K562 (cell line): ENCODE measurements around the gene TTC8. TPM values are rescaled to one million over a fixed set of nuclear protein-coding genes. Genes with fewer than 3 reads are reported as not detected.

Experiments
- ATAC-seq: fragments of 200-7000 bp; cut with Tn5 transposase; 3 replicates; pipeline ENCODE4 v1.9.1; 2020; ENCODE audit warnings: moderate library complexity
- Bru-seq: library from RNA; stranded (reverse); fragments of 400-500 nt; gene quantifications from one replicate; lab custom pipeline; 2021; lab: Mats Ljungman, UMichigan
- BruChase-seq, 2 experiments: library from RNA; stranded (reverse); fragments of 400-500 nt; gene quantifications; one replicate each; lab custom pipeline; 2021; lab: Mats Ljungman, UMichigan
- BruUV-seq: library from RNA; stranded (reverse); fragments of 400-500 nt; replicated peaks from 2 replicates; lab custom pipeline; 2021; lab: Mats Ljungman, UMichigan
- CTCF ChIA-PET: fragments of 300-600 bp; formaldehyde crosslinking; extraction: SDS; loops from one replicate; lab custom pipeline; 2021; ENCODE audit warnings: low intra/inter-chr PET ratio; lab: Yijun Ruan, JAX
- POLR2A ChIA-PET: fragments of 300-600, 350-650 bp; sonication (Branson Sonifier 250); formaldehyde crosslinking; extraction: SDS; loops from one replicate; lab custom pipeline; 2021; ENCODE audit warnings: antibody characterized with exemption, inconsistent platforms; lab: Yijun Ruan, JAX
- DNase-seq, 4 experiments: peaks; one replicate each; pipeline versions ENCODE4 v3.0.0 to v3.0.0-alpha.2; 2011 to 2018; ENCODE audit warnings: low spot score in 3 of 4, mixed read lengths in 3 of 4; ENCODE audit errors: extremely low read depth in 1 of 4
- FAIRE-seq: peaks from 2 replicates; lab custom pipeline; 2011; peaks lifted over from hg19 to GRCh38; lab: Jason Lieb, UNC
- H2AFZ ChIP-seq: 2 replicates; pipeline ENCODE4 v1.6.0; 2011; ENCODE audit warnings: low read depth, low read length, control low read depth, inconsistent platforms
- H3K27ac ChIP-seq: fragments of 200-600 bp; 3 replicates; pipeline ENCODE4 v1.8.0; 2011; ENCODE audit warnings: low read depth, mild to moderate bottlenecking, control low read depth, inconsistent platforms, low read length, moderate library complexity, mixed read lengths; ENCODE audit errors: extremely low read depth
- H3K27me3 ChIP-seq, 2 experiments: fragments of 300-600 bp in 1 of 2; 2 replicates in 1 of 2; 3 replicates in 1 of 2; pipeline versions ENCODE4 v1.6.0 to v1.8.0; 2011; ENCODE audit warnings: inconsistent platforms in 2 of 2, low read length in 2 of 2, mild to moderate bottlenecking in 1 of 2, mixed read lengths in 1 of 2, moderate library complexity in 1 of 2; ENCODE audit not compliant: control insufficient read depth in 2 of 2, insufficient read depth in 2 of 2
- H3K36me3 ChIP-seq: fragments of 300-600 bp; 3 replicates; pipeline ENCODE4 v1.8.0; 2011; ENCODE audit warnings: mild to moderate bottlenecking, low read length, inconsistent platforms; ENCODE audit not compliant: control insufficient read depth, insufficient read depth
- H3K4me1 ChIP-seq, 2 experiments: fragments of 200-600 bp in 1 of 2; replicated peaks in 1 of 2; 2 replicates in 1 of 2; 3 replicates in 1 of 2; pipeline versions ENCODE4 v1.5.1 to v1.8.0; 2011; ENCODE audit warnings: inconsistent platforms in 2 of 2, low read length in 2 of 2, mild to moderate bottlenecking in 1 of 2, mixed read lengths in 1 of 2, moderate library complexity in 1 of 2; ENCODE audit not compliant: control insufficient read depth in 2 of 2, insufficient read depth in 2 of 2
- H3K4me2 ChIP-seq: 2 replicates; pipeline ENCODE4 v1.6.1; 2011; ENCODE audit warnings: low read length, control low read depth, inconsistent platforms, mixed read lengths; ENCODE audit not compliant: insufficient read depth
- H3K4me3 ChIP-seq: fragments of 200-600 bp; sonication (generic), shearing (Covaris generic); 2 replicates; pipeline ENCODE4 v1.5.1; 2016; ENCODE audit warnings: control low read depth, inconsistent platforms
- H3K79me2 ChIP-seq: fragments of 200-600 bp; 3 replicates; pipeline ENCODE4 v1.8.0; 2011; ENCODE audit warnings: low read length, inconsistent platforms; ENCODE audit not compliant: control insufficient read depth, insufficient read depth
- H3K9ac ChIP-seq, 2 experiments: 2 replicates each; pipeline versions ENCODE4 v1.6.0 to v1.6.1; 2011; ENCODE audit warnings: low read depth in 2 of 2, low read length in 2 of 2, control low read depth in 1 of 2, inconsistent platforms in 1 of 2, mild to moderate bottlenecking in 1 of 2, mixed read lengths in 1 of 2; ENCODE audit not compliant: insufficient read depth in 1 of 2
- H3K9me1 ChIP-seq: one replicate; pipeline ENCODE4 v1.6.0; 2011; ENCODE audit warnings: inconsistent platforms, mild to moderate bottlenecking, low read length, moderate library complexity; ENCODE audit not compliant: control insufficient read depth, insufficient read depth
- H3K9me3 ChIP-seq: replicated peaks from 2 replicates; pipeline ENCODE4 v1.5.1; 2011; ENCODE audit warnings: low read depth, low read length, inconsistent platforms; ENCODE audit not compliant: control insufficient read depth, insufficient read depth
- H4K20me1 ChIP-seq: replicated peaks from 2 replicates; pipeline ENCODE4 v1.6.1; 2011; ENCODE audit warnings: low read length, inconsistent platforms, mixed read lengths; ENCODE audit not compliant: control insufficient read depth, insufficient read depth
- CREM ChIP-seq: IDR thresholded peaks from 2 replicates; pipeline ENCODE4 v1.6.1; 2014; ENCODE audit warnings: antibody characterized with exemption, low read depth
- ELK3 ChIP-seq: fragments of 450-650 bp; formaldehyde crosslinking; IDR thresholded peaks from 2 replicates; pipeline ENCODE4 v1.4.0; 2020; ENCODE audit warnings: mild to moderate bottlenecking
- HNRNPLL ChIP-seq: fragments of 200-400 bp; formaldehyde crosslinking; IDR thresholded peaks from 2 replicates; pipeline ENCODE4 v1.6.1; 2017; ENCODE audit warnings: low read length, low read depth, mild to moderate bottlenecking; ENCODE audit not compliant: poor library complexity, severe bottlenecking
- L3MBTL2 ChIP-seq: fragments of 450-650 bp; IDR thresholded peaks from 2 replicates; pipeline ENCODE4 v1.6.1; 2016; ENCODE audit warnings: mild to moderate bottlenecking, moderate library complexity
- MBD1 ChIP-seq: fragments of 250-450 bp; sonication (Bioruptor Pico); IDR thresholded peaks from 2 replicates; pipeline ENCODE4 v1.8.0; 2022; ENCODE audit warnings: inconsistent platforms
- MTA3 ChIP-seq: fragments of 450-650 bp; formaldehyde crosslinking; IDR thresholded peaks from 2 replicates; pipeline ENCODE4 v1.6.1; 2017; ENCODE audit warnings: mild to moderate bottlenecking, borderline replicate concordance
- RBM14 ChIP-seq: fragments of 200-400 bp; formaldehyde crosslinking; IDR thresholded peaks from 2 replicates; pipeline ENCODE4 v1.6.1; 2018; ENCODE audit warnings: low read depth, mild to moderate bottlenecking, low read length, moderate library complexity, borderline replicate concordance; ENCODE audit not compliant: insufficient read depth
- STAT5A ChIP-seq: IDR thresholded peaks from 2 replicates; pipeline ENCODE4 v1.6.1; 2012; ENCODE audit warnings: low read length, inconsistent platforms, borderline replicate concordance
- TGIF2 ChIP-seq: sonication (generic); formaldehyde crosslinking; IDR thresholded peaks from 2 replicates; pipeline ENCODE4 v1.8.1; 2022; ENCODE audit warnings: mild to moderate bottlenecking, missing genetic modification reagents, moderate library complexity
- ZBTB26 ChIP-seq: fragments of 450-650 bp; formaldehyde crosslinking; IDR thresholded peaks from 2 replicates; pipeline ENCODE4 v1.4.0; 2022; ENCODE audit warnings: missing genetic modification characterization
- ZNF282 ChIP-seq: sonication (generic); formaldehyde crosslinking; IDR thresholded peaks from 2 replicates; pipeline ENCODE4 v1.8.1; 2023; ENCODE audit warnings: missing genetic modification reagents
- WGBS: fragments of 100-300 bp; shearing (Covaris generic); methylation state at CpG from one replicate; pipeline ENCODE4 v1.1.6; 2016; ENCODE audit warnings: low coverage, mixed read lengths; ENCODE audit not compliant: insufficient coverage; ENCODE audit errors: missing lambda C conversion rate; 5-methylcytosine and 5-hydroxymethylcytosine counted together
- in situ Hi-C: fragments of 300-500 bp; cut with MboI; formaldehyde crosslinking; loops from 4 replicates; pipeline ENCODE4 v1.15.0; 2018; ENCODE audit warnings: inconsistent platforms, mixed read lengths
- intact Hi-C: fragments of 100-400 bp; cut with micrococcal nuclease; formaldehyde crosslinking; loops from 2 replicates; pipeline ENCODE4 v1.14.2; 2022
- long read RNA-seq, 3 experiments: library from polyadenylated mRNA in 2 of 3; library from RNA in 1 of 3; unstranded in 2 of 3; stranded (forward) in 1 of 3; transcript quantifications; one replicate each; pipeline ENCODE4 v2.0.0, GENCODE V29; 2019 to 2022
- polyA minus RNA-seq, 3 experiments: library from RNA; depleted of rRNA, polyadenylated mRNA; stranded (reverse); fragments of >200 nt; gene quantifications; 2 replicates each; pipeline ENCODE4 v1.2.3, GENCODE V29; 2011
- polyA plus RNA-seq, 8 experiments: library from polyadenylated mRNA; depleted of rRNA in 4 of 8; stranded (reverse) in 5 of 8; unstranded in 3 of 8; fragments of >200 nt; fragmentation: Nextera tagmentation in 2 of 8; fragmentation: Illumina TruSeq in 1 of 8; extraction: Ambion mirVana in 2 of 8; extraction: Trizol in 1 of 8; gene quantifications; 2 replicates each; pipeline versions ENCODE4 v1.2.1 to v1.2.3, GENCODE V29; 2011 to 2014; ENCODE audit warnings: inconsistent platforms in 1 of 8, missing spikeins in 1 of 8
- total RNA-seq, 7 experiments: library from RNA; depleted of rRNA in 6 of 7; stranded (reverse); fragments of >200 nt in 6 of 7; fragmentation: Illumina TruSeq in 2 of 7; extraction: Trizol in 2 of 7; gene quantifications; 2 replicates each; pipeline versions ENCODE4 v1.2.1 to v1.2.3, GENCODE V29; 2011 to 2021; ENCODE audit warnings: low replicate concordance in 1 of 7

The TTC8 gene
- 6.5 and 14.2 TPM in 2 replicates for total RNA-seq (2011; cell fraction: chromatin; rRNA removed; ENCODE audit: low replicate concordance)
- total RNA-seq (2011; cell fraction: nucleolus; rRNA removed) = 4.5 and 4.7 TPM in 2 replicates
- total RNA-seq (2011; cell fraction: nucleoplasm; rRNA removed) = 3.4 and 4.7 TPM in 2 replicates
- 7.1 and 7.5 TPM in 2 replicates for total RNA-seq (2014; rRNA removed)
- 7.3 and 9.2 TPM in 2 replicates for total RNA-seq (2014; rRNA removed; fragmentation: Illumina TruSeq; extraction: Trizol)
- total RNA-seq (2015; rRNA removed; fragmentation: Illumina TruSeq; extraction: Trizol) = 6.9 and 8.3 TPM in 2 replicates
- total RNA-seq (2021) = 8.1 and 9.6 TPM in 2 replicates
- 17.9 and 22.7 TPM in 2 replicates for polyA plus RNA-seq (2011; rRNA removed)
- 11.9 and 16.8 TPM in 2 replicates for polyA plus RNA-seq (2011; cell fraction: cytosol; rRNA removed)
- 14.7 and 18.8 TPM in 2 replicates for polyA plus RNA-seq (2011; cell fraction: nucleus; rRNA removed)
- polyA plus RNA-seq (2012) = 7.5 and 7.7 TPM in 2 replicates
- 9.3 and 13.2 TPM in 2 replicates for polyA plus RNA-seq (2014; fragmentation: Illumina TruSeq; extraction: Trizol)
- polyA plus RNA-seq (2014; fragmentation: Nextera tagmentation; extraction: Ambion mirVana) = 10 to 100 TPM in 1 of 2 experiments, 1 to 10 TPM in 1; 8.0 to 11.8 TPM
- 10.6 and 12.4 TPM in 2 replicates for polyA plus RNA-seq (2014; rRNA removed)
- 14.0 and 14.1 TPM in 2 replicates for polyA minus RNA-seq (2011; rRNA and poly(A)+ RNA removed)
- polyA minus RNA-seq (2011; cell fraction: cytosol; rRNA and poly(A)+ RNA removed) = 4.3 and 8.5 TPM in 2 replicates
- 5.1 and 13.0 TPM in 2 replicates for polyA minus RNA-seq (2011; cell fraction: nucleus; rRNA and poly(A)+ RNA removed)
- percentile 59 among the genes with signal in this experiment for Bru-seq, nascent RNA
- BruChase-seq, experiment 1, labeled RNA remaining after a 2-hour chase = percentile 63 among the genes with signal in this experiment
- percentile 64 among the genes with signal in this experiment for BruChase-seq, experiment 2, labeled RNA remaining after a 6-hour chase
- long read RNA-seq, experiment 1, full-length matches to known transcripts = 15 of 20 reads
- long read RNA-seq, experiment 1, partial matches to known transcripts = 2 of 20 reads
- long read RNA-seq, experiment 1, other reads (novel, unspliced or antisense) = 3 of 20 reads
- long read RNA-seq, experiment 2, full-length matches to known transcripts = 4 of 6 reads
- long read RNA-seq, experiment 2, partial matches to known transcripts = 1 of 6 reads
- long read RNA-seq, experiment 2, other reads (novel, unspliced or antisense) = 1 of 6 reads
- long read RNA-seq, experiment 3, full-length matches to known transcripts = 7 of 9 reads
- long read RNA-seq, experiment 3, partial matches to known transcripts = 0 of 9 reads
- long read RNA-seq, experiment 3, other reads (novel, unspliced or antisense) = 2 of 9 reads

- intact Hi-C loops (no loop called here), in situ Hi-C loops (no loop called here)
- Histone ChIP-seq H3K9me1 (no peaks in the 10 kb centered on the region), H3K4me2 (peak within 1 kb of the TSS; percentile 84), H2AFZ (peak within 1 kb of the TSS; percentile 95), H3K36me3 (no peaks in the 10 kb centered on the region), H3K4me3 (peak within 1 kb of the TSS; percentile 66), H3K27ac (peak within 1 kb of the TSS; percentile 84), H3K9ac (peak within 1 kb of the TSS; percentile 68 to 97), H3K27me3 (no peaks in the 10 kb centered on the region), H3K9me3 (no peaks in the 10 kb centered on the region), H4K20me1 (no peaks in the 10 kb centered on the region), H3K4me1 (peaks cover 10 to 25% of the 10 kb centered on the region in 2 experiments; a peak in 4 of 5 replicates), H3K79me2 (peaks cover 10% of the 10 kb centered on the region; the same call in 2 of the 3 replicates)
- FAIRE-seq (peak; percentile 90), ATAC-seq (peak; percentile 96), DNase-seq (peak; percentile 86 to 93 (median 91))
- CTCF ChIA-PET = no interaction called here
- POLR2A ChIA-PET = interaction anchor here (0.8 to 1.8 kb wide), 5 partner anchors 9 to 861 kb away, joined by 3 to 9 read pairs (median 4); no protein-coding TSS in a partner anchor
- WGBS = 1% methylated on average over 24 of the region's 50 CpGs
- BruUV-seq = TSS peak; percentile 67
- peak; percentile 38 for TF ChIP-seq L3MBTL2
- TF ChIP-seq ZBTB26 (CRISPR knock-in tag) = no peak
- TF ChIP-seq HNRNPLL = peak; percentile 53
- no peak for TF ChIP-seq RBM14
- no peak for TF ChIP-seq TGIF2 (CRISPR knock-in tag)
- no peak for TF ChIP-seq ELK3 (CRISPR knock-in tag)
- TF ChIP-seq MTA3 = 0 out of 2 replicates have a peak, but pooled peaks have one; percentile 24
- TF ChIP-seq ZNF282 (CRISPR knock-in tag) = no peak
- no peak for TF ChIP-seq MBD1 (CRISPR knock-in tag)
- TF ChIP-seq STAT5A = no peak
- TF ChIP-seq CREM = peak; percentile 35; the same call in 1 of the 2 replicates
Observed at GRCh38 chr14:88824314-88825077, at the start of gene TTC8. Gene TTC8 (plus strand): TSS chr14:88824651. CDS start chr14:88824708, 57 bp downstream.
